HepG2 (cell line): ENCODE results near the gene CDK2AP2. TPM values are rescaled to one million over a fixed set of nuclear protein-coding genes. Genes with fewer than 3 reads are reported as not detected.

ENCODE experiments used
- BHLHE40 ChIP-seq: IDR thresholded peaks from 2 replicates; pipeline ENCODE4 v1.6.1; 2011; ENCODE audit warnings: low read length, improper control_type of control experiment
- DR1 ChIP-seq: sonication (generic); formaldehyde crosslinking; IDR thresholded peaks from 2 replicates; pipeline ENCODE4 v1.8.0; 2021; ENCODE audit warnings: mild to moderate bottlenecking, missing genetic modification reagents, inconsistent platforms
- ERF ChIP-seq: IDR thresholded peaks from 2 replicates; pipeline ENCODE4 v1.6.1; 2018; ENCODE audit warnings: missing biosample characterization, missing genetic modification reagents
- ETV5 ChIP-seq: IDR thresholded peaks from 2 replicates; pipeline ENCODE4 v1.6.1; 2018; ENCODE audit warnings: missing biosample characterization, missing genetic modification reagents, inconsistent platforms, borderline replicate concordance
- FOXA3 ChIP-seq: IDR thresholded peaks from 2 replicates; pipeline ENCODE4 v1.6.1; 2016; ENCODE audit warnings: missing genetic modification reagents, missing compliant biosample characterization
- FOXK2 ChIP-seq: fragments of 450-650 bp; IDR thresholded peaks from 2 replicates; pipeline ENCODE4 v1.6.1; 2016
- IKZF1 ChIP-seq: fragments of 450-650 bp; IDR thresholded peaks from 2 replicates; pipeline ENCODE4 v1.7.1; 2016
- JUND ChIP-seq: sonication (generic); formaldehyde crosslinking; IDR thresholded peaks from 2 replicates; pipeline ENCODE4 v1.8.0; 2022; ENCODE audit warnings: mild to moderate bottlenecking, missing genetic modification reagents
- NFIC ChIP-seq: IDR thresholded peaks from 2 replicates; pipeline ENCODE4 v1.6.1; 2012; ENCODE audit warnings: mild to moderate bottlenecking, low read length, inconsistent platforms
- POLR2G ChIP-seq: fragments of 200-400 bp; formaldehyde crosslinking; IDR thresholded peaks from 2 replicates; pipeline ENCODE4 v1.6.1; 2018; ENCODE audit warnings: mild to moderate bottlenecking, low read depth, low read length, moderate library complexity
- SP1 ChIP-seq, 2 experiments: fragments of 450-650 bp in 1 of 2; sonication (generic) in 1 of 2; formaldehyde crosslinking in 1 of 2; IDR thresholded peaks; 2 replicates each; pipeline versions ENCODE4 v1.4.0 to v1.6.1; 2016 to 2020; ENCODE audit warnings: missing genetic modification reagents in 1 of 2
- ZNF501 ChIP-seq: sonication (generic); formaldehyde crosslinking; IDR thresholded peaks from 2 replicates; pipeline ENCODE4 v1.5.1; 2020; ENCODE audit warnings: mild to moderate bottlenecking, moderate library complexity, missing genetic modification reagents
- polyA plus RNA-seq, 8 experiments: library from polyadenylated mRNA; depleted of rRNA in 3 of 8; stranded (reverse) in 7 of 8; unstranded in 1 of 8; fragments of >200 nt; fragmentation: Illumina TruSeq in 4 of 8; extraction: Trizol in 4 of 8; gene quantifications; 2 replicates each; pipeline versions ENCODE4 v1.2.1 to v1.2.3, GENCODE V29; 2011 to 2016; ENCODE audit warnings: low read depth in 4 of 8, missing spikeins in 1 of 8, mixed read lengths in 1 of 8; ENCODE audit not compliant: insufficient read depth in 1 of 8
- total RNA-seq, 5 experiments: library from RNA; depleted of rRNA; stranded (reverse); fragments of >200 nt; fragmentation: Illumina TruSeq; extraction: Trizol; gene quantifications; 2 replicates each; pipeline ENCODE4 v1.2.3, GENCODE V29; 2016; ENCODE audit warnings: low read depth in 1 of 5
- TF ChIP-seq, protein P1 (sequence below): sonication (generic); formaldehyde crosslinking; IDR thresholded peaks from 2 replicates; pipeline ENCODE4 v1.4.0; 2020; ENCODE audit warnings: mild to moderate bottlenecking, missing genetic modification reagents
- TF ChIP-seq, protein P2 (sequence below): IDR thresholded peaks from 2 replicates; pipeline ENCODE4 v1.6.1; 2016
- TF ChIP-seq, protein P3 (sequence below): conservative IDR thresholded peaks from 2 replicates; pipeline ENCODE4 v1.6.1; 2018; ENCODE audit warnings: missing genetic modification reagents
- TF ChIP-seq, protein P4 (sequence below): IDR thresholded peaks from 2 replicates; pipeline ENCODE4 v1.6.1; 2018; ENCODE audit warnings: missing genetic modification reagents
- TF ChIP-seq, protein P5 (sequence below): sonication (generic); formaldehyde crosslinking; IDR thresholded peaks from 2 replicates; pipeline ENCODE4 v1.5.0; 2020; ENCODE audit warnings: missing genetic modification reagents

The CDK2AP2 gene
- total and polyA plus RNA-seq, 2 of the 13 experiments (the other 11 are each of a cell fraction or from before 2014, with no cell fraction given): 15.0 to 23.2 TPM

DNA sequence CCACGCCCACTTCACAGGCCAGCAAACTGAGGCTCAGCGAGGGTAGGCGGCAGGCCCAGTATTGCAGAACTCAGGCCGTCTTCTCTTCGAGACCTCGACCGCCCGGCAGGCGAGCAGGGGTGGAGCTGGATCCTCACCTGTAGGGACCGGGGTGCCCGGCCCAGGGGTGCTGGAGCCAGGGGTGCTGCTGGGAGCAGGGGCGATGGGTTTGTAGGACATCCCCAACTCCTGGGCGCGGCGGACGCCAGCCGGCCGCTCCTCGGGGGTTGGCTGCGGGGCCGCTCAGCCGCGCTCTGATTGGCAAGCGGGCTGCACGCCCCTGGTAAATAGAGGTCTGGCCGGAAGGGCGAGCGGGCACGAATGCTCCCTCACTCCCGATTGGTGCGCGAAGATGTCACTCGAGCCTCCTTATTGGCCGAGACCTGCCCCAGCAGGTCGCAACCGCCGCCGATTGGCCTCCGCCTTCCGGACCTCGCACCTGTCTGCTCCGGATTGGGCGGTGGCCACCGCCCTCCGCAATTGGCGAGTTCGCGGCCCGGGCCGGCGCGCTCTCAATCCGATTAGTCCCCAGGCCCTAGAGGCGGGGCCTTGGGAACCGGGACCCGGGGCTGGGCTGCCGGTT lies at the start of gene CDK2AP2 (continued):
- TF ChIP-seq, protein P1, sequence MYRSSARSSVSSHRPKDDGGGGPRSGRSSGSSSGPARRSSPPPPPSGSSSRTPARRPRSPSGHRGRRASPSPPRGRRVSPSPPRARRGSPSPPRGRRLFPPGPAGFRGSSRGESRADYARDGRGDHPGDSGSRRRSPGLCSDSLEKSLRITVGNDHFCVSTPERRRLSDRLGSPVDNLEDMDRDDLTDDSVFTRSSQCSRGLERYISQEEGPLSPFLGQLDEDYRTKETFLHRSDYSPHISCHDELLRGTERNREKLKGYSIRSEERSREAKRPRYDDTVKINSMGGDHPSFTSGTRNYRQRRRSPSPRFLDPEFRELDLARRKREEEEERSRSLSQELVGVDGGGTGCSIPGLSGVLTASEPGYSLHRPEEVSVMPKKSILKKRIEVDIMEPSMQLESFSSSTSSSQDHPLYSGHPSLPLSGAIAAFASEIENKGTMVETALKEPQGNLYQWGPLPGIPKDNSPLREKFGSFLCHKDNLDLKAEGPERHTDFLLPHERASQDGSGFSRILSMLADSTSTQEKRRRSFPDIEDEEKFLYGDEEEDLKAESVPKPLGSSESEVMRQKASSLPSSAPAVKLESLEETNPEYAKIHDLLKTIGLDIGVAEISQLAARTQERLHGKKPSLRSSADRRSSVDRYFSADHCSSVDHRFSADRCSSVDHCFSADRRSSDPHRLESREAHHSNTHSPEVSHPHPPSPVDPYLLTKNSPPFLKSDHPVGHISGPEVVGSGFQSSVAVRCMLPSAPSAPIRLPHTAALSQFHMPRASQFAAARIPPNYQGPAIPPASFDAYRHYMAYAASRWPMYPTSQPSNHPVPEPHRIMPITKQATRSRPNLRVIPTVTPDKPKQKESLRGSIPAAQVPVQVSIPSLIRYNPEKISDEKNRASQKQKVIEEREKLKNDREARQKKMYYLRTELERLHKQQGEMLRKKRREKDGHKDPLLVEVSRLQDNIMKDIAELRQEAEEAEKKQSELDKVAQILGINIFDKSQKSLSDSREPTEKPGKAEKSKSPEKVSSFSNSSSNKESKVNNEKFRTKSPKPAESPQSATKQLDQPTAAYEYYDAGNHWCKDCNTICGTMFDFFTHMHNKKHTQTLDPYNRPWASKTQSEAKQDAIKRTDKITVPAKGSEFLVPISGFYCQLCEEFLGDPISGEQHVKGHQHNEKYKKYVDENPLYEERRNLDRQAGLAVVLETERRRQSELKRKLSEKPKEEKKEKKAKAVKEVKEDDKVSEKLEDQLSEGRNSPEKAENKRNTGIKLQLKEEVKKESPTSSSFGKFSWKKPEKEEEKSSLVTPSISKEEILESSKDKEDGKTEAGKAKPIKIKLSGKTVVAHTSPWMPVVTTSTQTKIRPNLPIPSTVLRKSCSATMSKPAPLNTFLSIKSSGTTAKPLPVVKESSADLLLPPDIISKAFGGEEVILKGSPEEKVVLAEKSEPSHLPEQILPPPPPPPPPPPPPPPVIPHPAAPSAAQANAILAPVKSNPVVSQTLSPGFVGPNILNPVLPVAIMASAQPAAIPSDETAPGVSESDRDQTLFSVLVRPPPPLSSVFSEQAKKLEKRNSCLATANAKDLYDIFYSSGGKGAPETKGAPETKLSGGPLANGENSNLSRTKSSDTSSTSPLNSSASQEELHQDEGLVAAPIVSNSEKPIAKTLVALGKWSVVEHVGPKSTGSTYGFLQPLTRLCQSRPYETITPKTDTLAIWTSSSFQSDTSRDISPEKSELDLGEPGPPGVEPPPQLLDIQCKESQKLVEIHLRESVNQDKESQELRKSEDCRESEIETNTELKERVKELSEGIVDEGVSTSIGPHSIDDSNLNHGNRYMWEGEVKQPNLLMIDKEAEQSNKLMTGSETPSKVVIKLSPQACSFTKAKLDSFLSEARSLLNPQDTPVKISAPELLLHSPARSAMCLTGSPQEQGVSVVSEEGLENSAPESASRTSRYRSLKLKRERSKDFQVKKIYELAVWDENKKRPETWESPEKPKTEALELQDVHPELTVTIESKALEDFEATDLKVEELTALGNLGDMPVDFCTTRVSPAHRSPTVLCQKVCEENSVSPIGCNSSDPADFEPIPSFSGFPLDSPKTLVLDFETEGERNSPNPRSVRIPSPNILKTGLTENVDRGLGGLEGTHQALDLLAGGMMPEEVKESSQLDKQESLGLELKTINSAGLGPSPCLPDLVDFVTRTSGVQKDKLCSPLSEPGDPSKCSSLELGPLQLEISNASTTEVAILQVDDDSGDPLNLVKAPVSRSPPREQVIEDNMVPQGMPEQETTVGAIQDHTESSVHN (CRISPR knock-in tag): no peak
- TF ChIP-seq, protein P2, sequence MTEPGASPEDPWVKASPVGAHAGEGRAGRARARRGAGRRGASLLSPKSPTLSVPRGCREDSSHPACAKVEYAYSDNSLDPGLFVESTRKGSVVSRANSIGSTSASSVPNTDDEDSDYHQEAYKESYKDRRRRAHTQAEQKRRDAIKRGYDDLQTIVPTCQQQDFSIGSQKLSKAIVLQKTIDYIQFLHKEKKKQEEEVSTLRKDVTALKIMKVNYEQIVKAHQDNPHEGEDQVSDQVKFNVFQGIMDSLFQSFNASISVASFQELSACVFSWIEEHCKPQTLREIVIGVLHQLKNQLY (CRISPR knock-in tag): no peak
- no peak for TF ChIP-seq ERF
- peak; percentile 4; the same call in 1 of the 2 replicates for TF ChIP-seq BHLHE40
- TF ChIP-seq FOXA3 (CRISPR knock-in tag): 0 out of 2 replicates have a peak, but pooled peaks have one; percentile 10
- TF ChIP-seq ETV5: no peak
- TF ChIP-seq, protein P3, sequence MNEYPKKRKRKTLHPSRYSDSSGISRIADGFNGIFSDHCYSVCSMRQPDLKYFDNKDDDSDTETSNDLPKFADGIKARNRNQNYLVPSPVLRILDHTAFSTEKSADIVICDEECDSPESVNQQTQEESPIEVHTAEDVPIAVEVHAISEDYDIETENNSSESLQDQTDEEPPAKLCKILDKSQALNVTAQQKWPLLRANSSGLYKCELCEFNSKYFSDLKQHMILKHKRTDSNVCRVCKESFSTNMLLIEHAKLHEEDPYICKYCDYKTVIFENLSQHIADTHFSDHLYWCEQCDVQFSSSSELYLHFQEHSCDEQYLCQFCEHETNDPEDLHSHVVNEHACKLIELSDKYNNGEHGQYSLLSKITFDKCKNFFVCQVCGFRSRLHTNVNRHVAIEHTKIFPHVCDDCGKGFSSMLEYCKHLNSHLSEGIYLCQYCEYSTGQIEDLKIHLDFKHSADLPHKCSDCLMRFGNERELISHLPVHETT (CRISPR knock-in tag): no peak
- TF ChIP-seq DR1: peak; percentile 80; the same call in 1 of the 2 replicates
- TF ChIP-seq ZNF501 (CRISPR knock-in tag): no peak
- peak; percentile 89 for TF ChIP-seq POLR2G
- TF ChIP-seq, protein P4, sequence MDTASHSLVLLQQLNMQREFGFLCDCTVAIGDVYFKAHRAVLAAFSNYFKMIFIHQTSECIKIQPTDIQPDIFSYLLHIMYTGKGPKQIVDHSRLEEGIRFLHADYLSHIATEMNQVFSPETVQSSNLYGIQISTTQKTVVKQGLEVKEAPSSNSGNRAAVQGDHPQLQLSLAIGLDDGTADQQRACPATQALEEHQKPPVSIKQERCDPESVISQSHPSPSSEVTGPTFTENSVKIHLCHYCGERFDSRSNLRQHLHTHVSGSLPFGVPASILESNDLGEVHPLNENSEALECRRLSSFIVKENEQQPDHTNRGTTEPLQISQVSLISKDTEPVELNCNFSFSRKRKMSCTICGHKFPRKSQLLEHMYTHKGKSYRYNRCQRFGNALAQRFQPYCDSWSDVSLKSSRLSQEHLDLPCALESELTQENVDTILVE (CRISPR knock-in tag): no peak
- TF ChIP-seq NFIC: no peak
- TF ChIP-seq, protein P5, sequence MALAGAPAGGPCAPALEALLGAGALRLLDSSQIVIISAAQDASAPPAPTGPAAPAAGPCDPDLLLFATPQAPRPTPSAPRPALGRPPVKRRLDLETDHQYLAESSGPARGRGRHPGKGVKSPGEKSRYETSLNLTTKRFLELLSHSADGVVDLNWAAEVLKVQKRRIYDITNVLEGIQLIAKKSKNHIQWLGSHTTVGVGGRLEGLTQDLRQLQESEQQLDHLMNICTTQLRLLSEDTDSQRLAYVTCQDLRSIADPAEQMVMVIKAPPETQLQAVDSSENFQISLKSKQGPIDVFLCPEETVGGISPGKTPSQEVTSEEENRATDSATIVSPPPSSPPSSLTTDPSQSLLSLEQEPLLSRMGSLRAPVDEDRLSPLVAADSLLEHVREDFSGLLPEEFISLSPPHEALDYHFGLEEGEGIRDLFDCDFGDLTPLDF (CRISPR knock-in tag): 0 out of 2 replicates have a peak, but pooled peaks have one; percentile 79
- TF ChIP-seq SP1 (IDR thresholded peaks at IDR 0.05): no peak; the same call in 1 of the 2 replicates
- TF ChIP-seq SP1 (CRISPR knock-in tag; IDR thresholded peaks at IDR 0.05): peak; percentile 58
- peak; percentile 59; the same call in 1 of the 2 replicates for TF ChIP-seq FOXK2
- TF ChIP-seq JUND (CRISPR knock-in tag): no peak
- no peak for TF ChIP-seq IKZF1
